ENCODE data around the gene SGIP1. TPM values are rescaled to one million over a fixed set of nuclear protein-coding genes. Genes with fewer than 3 reads are reported as not detected.
"Not testable (repeated sequence)": the region's sequence is repeated elsewhere in the genome, so short reads cannot be mapped to it uniquely, and the experiment has no call there.

SGIP1 gene
- total RNA-seq, 4 donors from 2014 or later = 0.10 to 2.8 (median 0.66) TPM

GRCh38 chr1:66723985-66724384 is 190.0 kb downstream of the SGIP1 start:
- Histone ChIP-seq H3K36me3 (no peaks in the 10 kb centered on the region), H3K27me3 (no peaks in the 10 kb centered on the region), H3K4me1 (peaks cover 5% of the 10 kb centered on the region), H3K27ac (no peak overlapping the region), H3K9me3 (no peaks in the 10 kb centered on the region), H3K4me3 (no peak overlapping the region)
- no peak for DNase-seq (ENCODE audit: low spot score in 2 of 2)
- TF ChIP-seq POLR2A (IDR thresholded peaks at IDR 0.05) (no peak), EP300 (IDR thresholded peaks at IDR 0.05) (no peak), CTCF (IDR thresholded peaks at IDR 0.05) (no peak), POLR2AphosphoS5 (IDR thresholded peaks at IDR 0.05) (no peak)

GRCh38 chr1:66725885-66726665 is 192.1 kb downstream of the SGIP1 start:
- Histone ChIP-seq H3K9me3 (no peaks in the 10 kb centered on the region), H3K36me3 (no peaks in the 10 kb centered on the region), H3K27me3 (no peaks in the 10 kb centered on the region), H3K4me3 (no peak overlapping the region), H3K27ac (no peak overlapping the region), H3K4me1 (peaks cover 5% of the 10 kb centered on the region)
- 24% methylated on average over 9 of the region's 9 CpGs for WGBS
- TF ChIP-seq CTCF (IDR thresholded peaks at IDR 0.05) (peak; percentile 53 to 92), POLR2A (IDR thresholded peaks at IDR 0.05) (no peak)
- peak in 1 of 2 donors; percentile 56 for DNase-seq (ENCODE audit: low spot score in 2 of 2)

- DNase-seq (ENCODE audit: low spot score in 2 of 2) = no peak
- Histone ChIP-seq H3K9me3 (no peaks in the 10 kb centered on the region), H3K36me3 (no peaks in the 10 kb centered on the region), H3K4me3 (no peak overlapping the region), H3K27me3 (no peaks in the 10 kb centered on the region), H3K27ac (no peak overlapping the region), H3K4me1 (peaks cover 5% of the 10 kb centered on the region)
- 64% methylated on average over 2 of the region's 2 CpGs for WGBS
- no peak for TF ChIP-seq CTCF (IDR thresholded peaks at IDR 0.05)
- no peak for TF ChIP-seq EP300 (IDR thresholded peaks at IDR 0.05)
- TF ChIP-seq POLR2AphosphoS5 (IDR thresholded peaks at IDR 0.05) = no peak
- TF ChIP-seq POLR2A (IDR thresholded peaks at IDR 0.05) = no peak
Measured at GRCh38 chr1:66728021-66728420, 194.1 kb downstream of the SGIP1 start.

- H3K36me3 ChIP-seq; H3K27ac ChIP-seq; DNase-seq (ENCODE audit: low spot score in 2 of 2); H3K9me3 ChIP-seq; H3K4me3 ChIP-seq; H3K27me3 ChIP-seq; H3K4me1 ChIP-seq: not testable (repeated sequence)
Measured at GRCh38 chr1:66728716-66729115, 194.8 kb downstream of the SGIP1 start.

- DNase-seq (ENCODE audit: low spot score in 2 of 2) = no peak
- Histone ChIP-seq H3K4me1 (peaks cover 5% of the 10 kb centered on the region), H3K27me3 (no peaks in the 10 kb centered on the region), H3K4me3 (no peak overlapping the region), H3K9me3 (no peaks in the 10 kb centered on the region), H3K27ac (no peak overlapping the region), H3K36me3 (no peaks in the 10 kb centered on the region)
- 30% methylated on average over 6 of the region's 6 CpGs for WGBS
- no peak for TF ChIP-seq CTCF (IDR thresholded peaks at IDR 0.05)
- no peak for TF ChIP-seq POLR2AphosphoS5 (IDR thresholded peaks at IDR 0.05)
- TF ChIP-seq EP300 (IDR thresholded peaks at IDR 0.05) = no peak
- no peak for TF ChIP-seq POLR2A (IDR thresholded peaks at IDR 0.05)
Measured at GRCh38 chr1:66729119-66729518, 195.2 kb downstream of the SGIP1 start.

- Histone ChIP-seq H3K36me3 (no peaks in the 10 kb centered on the region), H3K27me3 (no peaks in the 10 kb centered on the region), H3K27ac (no peak overlapping the region), H3K4me1 (peaks cover 5% of the 10 kb centered on the region), H3K9me3 (no peaks in the 10 kb centered on the region), H3K4me3 (no peak overlapping the region)
- DNase-seq (ENCODE audit: low spot score in 2 of 2) = no peak
- WGBS = 66% methylated on average over 3 of the region's 3 CpGs
- no peak for TF ChIP-seq POLR2A (IDR thresholded peaks at IDR 0.05)
Measured at GRCh38 chr1:66729523-66729922, 195.6 kb downstream of the SGIP1 start.
